ENCODE results near the gene CEMIP2.

CEMIP2 gene

GRCh38 chr9:71680189-71680980 is 87.9 kb downstream of the CEMIP2 start:
- H3K4me3 ChIP-seq (ENCODE audit: low read depth, low read length), result no peak overlapping the region

DNA sequence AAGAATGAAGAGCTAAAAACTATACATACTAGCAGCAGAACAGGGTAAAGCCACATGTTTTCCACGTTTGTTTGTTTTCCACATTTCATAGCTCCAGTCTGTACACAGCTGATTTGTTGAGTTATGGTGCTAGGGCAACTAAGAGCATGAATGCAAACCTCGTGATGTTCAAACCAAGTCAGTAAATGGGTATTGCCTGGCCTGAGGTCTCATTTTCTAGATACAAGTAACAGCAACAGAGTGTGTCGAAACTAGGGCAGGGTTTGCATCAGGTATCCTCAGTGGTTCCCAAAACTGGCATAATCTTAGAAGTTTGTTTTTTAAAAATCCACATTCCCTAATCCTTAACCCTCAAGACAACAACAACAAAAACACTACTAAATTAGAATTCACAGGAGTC is 89.3 kb downstream of the CEMIP2 start:
- no peak overlapping the region for H3K4me3 ChIP-seq (ENCODE audit: low read depth, low read length)
- no peak for TF ChIP-seq CTCF (IDR thresholded peaks at IDR 0.05; ENCODE audit: borderline replicate concordance, insufficient read depth, low read depth, low read length)

More at GRCh38 chr9:71680189-71680980, 87.9 kb downstream of the CEMIP2 start:
- TF ChIP-seq CTCF (IDR thresholded peaks at IDR 0.05; ENCODE audit: borderline replicate concordance, insufficient read depth, low read depth, low read length), result no peak

- TF ChIP-seq CTCF (IDR thresholded peaks at IDR 0.05; ENCODE audit: borderline replicate concordance, insufficient read depth, low read depth, low read length), result no peak
- H3K4me3 ChIP-seq (ENCODE audit: low read depth, low read length), result no peak overlapping the region
Observed at GRCh38 chr9:71677209-71677608, 91.1 kb downstream of the CEMIP2 start.

DNA sequence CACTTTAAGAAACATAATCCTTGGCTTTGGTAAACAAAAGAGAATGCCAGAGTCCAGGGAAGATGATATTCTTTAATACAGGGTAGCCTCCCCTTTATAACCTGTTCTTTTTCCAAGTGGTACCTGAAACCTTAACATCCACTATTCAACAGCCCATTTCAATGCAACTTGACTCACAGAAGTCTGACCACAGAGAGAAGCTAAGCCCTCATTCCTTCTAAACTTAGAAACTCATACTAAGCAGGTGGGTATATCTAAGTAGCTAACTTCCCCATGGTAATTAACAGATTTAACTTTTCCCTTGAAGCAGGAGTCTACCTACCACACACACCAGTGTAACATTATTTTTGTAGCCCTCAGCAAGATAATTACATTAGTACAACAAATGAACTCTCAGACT is 91.9 kb downstream of the CEMIP2 start:
- H3K4me3 ChIP-seq (ENCODE audit: low read depth, low read length), result no peak overlapping the region
- no peak for TF ChIP-seq CTCF (IDR thresholded peaks at IDR 0.05; ENCODE audit: borderline replicate concordance, insufficient read depth, low read depth, low read length)

- no peak for TF ChIP-seq CTCF (IDR thresholded peaks at IDR 0.05; ENCODE audit: borderline replicate concordance, insufficient read depth, low read depth, low read length)
Observed at GRCh38 chr9:71675857-71676165, 92.5 kb downstream of the CEMIP2 start.

GRCh38 chr9:71675105-71675856 is 93.0 kb downstream of the CEMIP2 start:
- no peak for TF ChIP-seq CTCF (IDR thresholded peaks at IDR 0.05; ENCODE audit: borderline replicate concordance, insufficient read depth, low read depth, low read length)
- no peak overlapping the region for H3K4me3 ChIP-seq (ENCODE audit: low read depth, low read length)

More at GRCh38 chr9:71675857-71676165, 92.5 kb downstream of the CEMIP2 start:
- H3K4me3 ChIP-seq (ENCODE audit: low read depth, low read length), result no peak overlapping the region

GRCh38 chr9:71672573-71672972 is 95.7 kb downstream of the CEMIP2 start:
- no peak overlapping the region for H3K4me3 ChIP-seq (ENCODE audit: low read depth, low read length)
- no peak for TF ChIP-seq CTCF (IDR thresholded peaks at IDR 0.05; ENCODE audit: borderline replicate concordance, insufficient read depth, low read depth, low read length)
